Effector memory CD4-positive, alpha-beta T cell (primary cell): ENCODE results near the gene TBC1D21.

ENCODE experiments used
- DNase-seq, 3 donors: peaks; one replicate each; pipeline ENCODE4 v3.0.0-alpha.2; 2020
- H3K27ac ChIP-seq: 2 replicates; pipeline ENCODE4 v1.7.0; 2013; ENCODE audit warnings: mild to moderate bottlenecking, low read length, moderate library complexity; ENCODE audit not compliant: insufficient read depth, poor library complexity, severe bottlenecking
- H3K27me3 ChIP-seq: replicated peaks from 2 replicates; pipeline ENCODE4 v1.7.0; 2013; ENCODE audit warnings: mild to moderate bottlenecking, low read length; ENCODE audit not compliant: insufficient read depth, control insufficient read depth, poor library complexity, severe bottlenecking
- H3K36me3 ChIP-seq: 2 replicates; pipeline ENCODE4 v1.7.0; 2013; ENCODE audit warnings: mild to moderate bottlenecking, low read length, moderate library complexity; ENCODE audit not compliant: control insufficient read depth, insufficient read depth
- H3K4me1 ChIP-seq: 2 replicates; pipeline ENCODE4 v1.7.0; 2013; ENCODE audit warnings: low read length, mild to moderate bottlenecking; ENCODE audit not compliant: control insufficient read depth, insufficient read depth, poor library complexity, severe bottlenecking
- H3K4me3 ChIP-seq: 2 replicates; pipeline ENCODE4 v1.7.0; 2013; ENCODE audit warnings: low read length, low read depth, mild to moderate bottlenecking; ENCODE audit not compliant: insufficient read depth, poor library complexity, severe bottlenecking
- H3K9me3 ChIP-seq: 2 replicates; pipeline ENCODE4 v1.7.0; 2013; ENCODE audit warnings: mild to moderate bottlenecking, low read length, moderate library complexity; ENCODE audit not compliant: control insufficient read depth

Gene TBC1D21

GRCh38 chr15:73927476-73928240, 54.3 kb downstream of the TBC1D21 start:
- peak; percentile 50 to 66 (median 62) for DNase-seq

GRCh38 chr15:73928241-73928579, 54.8 kb downstream of the TBC1D21 start:
- no peaks in the 10 kb centered on the region for H3K9me3 ChIP-seq
- H3K4me3 ChIP-seq, result peak overlapping the region; percentile 66
- H3K4me1 ChIP-seq, result peaks cover 42% of the 10 kb centered on the region
- peak overlapping the region; percentile 78 for H3K27ac ChIP-seq
- H3K36me3 ChIP-seq, result no peaks in the 10 kb centered on the region
- DNase-seq, result no peak
- H3K27me3 ChIP-seq, result no peaks in the 10 kb centered on the region

More at GRCh38 chr15:73927476-73928240, 54.3 kb downstream of the TBC1D21 start:
- H3K4me1 ChIP-seq, result peaks cover 41% of the 10 kb centered on the region
- H3K9me3 ChIP-seq, result no peaks in the 10 kb centered on the region
- no peaks in the 10 kb centered on the region for H3K36me3 ChIP-seq
- H3K27ac ChIP-seq, result peak overlapping the region; percentile 78
- H3K4me3 ChIP-seq, result peak overlapping the region; percentile 66
- no peaks in the 10 kb centered on the region for H3K27me3 ChIP-seq

GRCh38 chr15:73928971-73929627, 55.7 kb downstream of the TBC1D21 start:
- Histone ChIP-seq H3K4me3 (no peak overlapping the region), H3K27ac (no peak overlapping the region), H3K36me3 (no peaks in the 10 kb centered on the region), H3K4me1 (peaks cover 40% of the 10 kb centered on the region), H3K27me3 (no peaks in the 10 kb centered on the region), H3K9me3 (no peaks in the 10 kb centered on the region)
- no peak for DNase-seq

- no peak for DNase-seq
- Histone ChIP-seq H3K36me3 (no peaks in the 10 kb centered on the region), H3K27ac (no peak overlapping the region), H3K27me3 (no peaks in the 10 kb centered on the region), H3K9me3 (no peaks in the 10 kb centered on the region), H3K4me3 (no peak overlapping the region), H3K4me1 (peaks cover 38% of the 10 kb centered on the region)
Observed at GRCh38 chr15:73930371-73930770, 57.0 kb downstream of the TBC1D21 start.

- H3K4me1 ChIP-seq, result peaks cover 34% of the 10 kb centered on the region
- H3K36me3 ChIP-seq, result no peaks in the 10 kb centered on the region
- H3K4me3 ChIP-seq, result no peak overlapping the region
- no peaks in the 10 kb centered on the region for H3K9me3 ChIP-seq
- no peak for DNase-seq
- H3K27me3 ChIP-seq, result no peaks in the 10 kb centered on the region
- no peak overlapping the region for H3K27ac ChIP-seq
Observed at GRCh38 chr15:73930790-73931281, 57.5 kb downstream of the TBC1D21 start.

GRCh38 chr15:73931441-73931840, 58.1 kb downstream of the TBC1D21 start:
- Histone ChIP-seq H3K4me1 (peaks cover 28% of the 10 kb centered on the region), H3K4me3 (no peak overlapping the region), H3K36me3 (no peaks in the 10 kb centered on the region), H3K27me3 (no peaks in the 10 kb centered on the region), H3K9me3 (no peaks in the 10 kb centered on the region), H3K27ac (no peak overlapping the region)
- DNase-seq, result no peak

GRCh38 chr15:73932381-73933191, 59.2 kb downstream of the TBC1D21 start:
- Histone ChIP-seq H3K27ac (no peak overlapping the region), H3K27me3 (no peaks in the 10 kb centered on the region), H3K4me3 (no peak overlapping the region), H3K36me3 (no peaks in the 10 kb centered on the region), H3K4me1 (peaks cover 24% of the 10 kb centered on the region), H3K9me3 (no peaks in the 10 kb centered on the region)
- no peak for DNase-seq

- H3K27me3 ChIP-seq, result no peaks in the 10 kb centered on the region
- H3K9me3 ChIP-seq, result no peaks in the 10 kb centered on the region
- peak overlapping the region; percentile 46 for H3K27ac ChIP-seq
- H3K4me1 ChIP-seq, result peaks cover 19% of the 10 kb centered on the region
- no peak for DNase-seq
- no peaks in the 10 kb centered on the region for H3K36me3 ChIP-seq
- no peak overlapping the region for H3K4me3 ChIP-seq
Observed at GRCh38 chr15:73934281-73934680, 60.9 kb downstream of the TBC1D21 start.

- peaks cover 19% of the 10 kb centered on the region for H3K4me1 ChIP-seq
- no peak overlapping the region for H3K4me3 ChIP-seq
- no peak for DNase-seq
- no peaks in the 10 kb centered on the region for H3K27me3 ChIP-seq
- no peaks in the 10 kb centered on the region for H3K9me3 ChIP-seq
- H3K36me3 ChIP-seq, result no peaks in the 10 kb centered on the region
- no peak overlapping the region for H3K27ac ChIP-seq
Observed at GRCh38 chr15:73935547-73935946, 62.2 kb downstream of the TBC1D21 start.
